H9 (cell line): Measurements from ENCODE around the gene FAAP100. TPM values are rescaled to one million over a fixed set of nuclear protein-coding genes. Genes with fewer than 3 reads are reported as not detected.
A peak's percentile ranks its signal among the peaks of the same experiment; 100 is the strongest.

ENCODE experiments used
- DNase-seq: peaks from one replicate; pipeline ENCODE4 v3.0.0-alpha.2; 2017
- H2AFZ ChIP-seq: one replicate; pipeline ENCODE4 v1.6.1; 2013; ENCODE audit warnings: mild to moderate bottlenecking, low read length, control low read depth, moderate library complexity
- H2AK5ac ChIP-seq: 2 replicates; pipeline ENCODE4 v1.6.1; 2013; ENCODE audit warnings: low read length, control low read depth, mixed read lengths; ENCODE audit not compliant: insufficient read length
- H2BK120ac ChIP-seq: one replicate; pipeline ENCODE4 v1.6.1; 2013; ENCODE audit warnings: low read depth, mild to moderate bottlenecking, low read length, control low read depth, inconsistent platforms; ENCODE audit not compliant: poor library complexity, severe bottlenecking
- H2BK12ac ChIP-seq: 2 replicates; pipeline ENCODE4 v1.6.1; 2013; ENCODE audit warnings: low read length, control low read depth, mixed read lengths, low read depth; ENCODE audit not compliant: insufficient read length
- H2BK15ac ChIP-seq: 2 replicates; pipeline ENCODE4 v1.6.1; 2013; ENCODE audit warnings: low read depth, low read length, control low read depth
- H2BK20ac ChIP-seq: one replicate; pipeline ENCODE4 v1.6.1; 2013; ENCODE audit warnings: low read depth, mild to moderate bottlenecking, low read length, control low read depth, inconsistent platforms; ENCODE audit not compliant: poor library complexity, severe bottlenecking
- H2BK5ac ChIP-seq: 2 replicates; pipeline ENCODE4 v1.6.1; 2013; ENCODE audit warnings: low read length, control low read depth, mixed read lengths; ENCODE audit not compliant: insufficient read length
- H3K14ac ChIP-seq: 2 replicates; pipeline ENCODE4 v1.6.1; 2013; ENCODE audit warnings: low read length, control low read depth; ENCODE audit not compliant: insufficient read depth
- H3K18ac ChIP-seq: 2 replicates; pipeline ENCODE4 v1.6.1; 2013; ENCODE audit warnings: low read depth, mild to moderate bottlenecking, mixed read lengths, low read length, control low read depth; ENCODE audit not compliant: insufficient read length
- H3K23ac ChIP-seq: 2 replicates; pipeline ENCODE4 v1.6.1; 2013; ENCODE audit warnings: low read length, control low read depth, mixed read lengths, low read depth; ENCODE audit not compliant: insufficient read length
- H3K23me2 ChIP-seq: 2 replicates; pipeline ENCODE4 v1.6.1; 2013; ENCODE audit warnings: low read depth, mild to moderate bottlenecking, mixed read lengths, low read length, control low read depth; ENCODE audit not compliant: insufficient read length, poor library complexity, severe bottlenecking
- H3K27ac ChIP-seq: 2 replicates; pipeline ENCODE4 v1.5.1; 2013; ENCODE audit warnings: low read length, control low read depth, mixed read lengths, low read depth; ENCODE audit not compliant: insufficient read length
- H3K27me3 ChIP-seq: 2 replicates; pipeline ENCODE4 v1.6.1; 2013; ENCODE audit warnings: low read length, control low read depth, inconsistent platforms; ENCODE audit not compliant: insufficient read depth
- H3K4ac ChIP-seq: 2 replicates; pipeline ENCODE4 v1.6.1; 2013; ENCODE audit warnings: low read depth, mild to moderate bottlenecking, control low read depth, inconsistent platforms, low read length, moderate library complexity
- H3K4me1 ChIP-seq: 2 replicates; pipeline ENCODE4 v1.6.1; 2013; ENCODE audit warnings: low read length, control low read depth, inconsistent platforms; ENCODE audit not compliant: insufficient read depth
- H3K4me2 ChIP-seq: 2 replicates; pipeline ENCODE4 v1.6.1; 2013; ENCODE audit warnings: low read length, control low read depth, mixed read lengths; ENCODE audit not compliant: insufficient read length, insufficient read depth
- H3K56ac ChIP-seq: 2 replicates; pipeline ENCODE4 v1.6.1; 2013; ENCODE audit warnings: low read depth, mild to moderate bottlenecking, mixed read lengths, low read length, control low read depth; ENCODE audit not compliant: insufficient read length
- H3K79me1 ChIP-seq: 2 replicates; pipeline ENCODE4 v1.6.1; 2013; ENCODE audit warnings: low read depth, mild to moderate bottlenecking, moderate library complexity, low read length, control low read depth, inconsistent platforms; ENCODE audit not compliant: insufficient read depth, poor library complexity, severe bottlenecking
- H3K79me2 ChIP-seq: 2 replicates; pipeline ENCODE4 v1.6.1; 2013; ENCODE audit warnings: low read length, control low read depth, inconsistent platforms; ENCODE audit not compliant: insufficient read depth
- H3K9ac ChIP-seq: 2 replicates; pipeline ENCODE4 v1.6.1; 2013; ENCODE audit warnings: low read length, control low read depth, mixed read lengths; ENCODE audit not compliant: insufficient read length; ENCODE audit errors: extremely low read depth
- H3K9me3 ChIP-seq: one replicate; pipeline ENCODE4 v1.6.1; 2013; ENCODE audit warnings: low read depth, low read length, inconsistent platforms; ENCODE audit not compliant: control insufficient read depth
- H3T11ph ChIP-seq: one replicate; pipeline ENCODE4 v1.6.1; 2013; ENCODE audit warnings: mild to moderate bottlenecking, low read length, control low read depth, inconsistent platforms
- H4K20me1 ChIP-seq: one replicate; pipeline ENCODE4 v1.6.1; 2013; ENCODE audit not compliant: control insufficient read depth, insufficient read length, insufficient read depth
- H4K5ac ChIP-seq: 2 replicates; pipeline ENCODE4 v1.6.1; 2013; ENCODE audit warnings: low read depth, mild to moderate bottlenecking, mixed read lengths, low read length, control low read depth; ENCODE audit not compliant: insufficient read length
- H4K8ac ChIP-seq: replicated peaks from 2 replicates; pipeline ENCODE4 v1.6.1; 2013; ENCODE audit warnings: low read length, control low read depth, mixed read lengths, low read depth; ENCODE audit not compliant: insufficient read length
- H4K91ac ChIP-seq: 2 replicates; pipeline ENCODE4 v1.6.1; 2013; ENCODE audit warnings: low read depth, mild to moderate bottlenecking, moderate library complexity, mixed read lengths, low read length, control low read depth; ENCODE audit not compliant: insufficient read length
- H3K27ac Mint-ChIP-seq, 3 experiments: 2 replicates in 2 of 3; 3 replicates in 1 of 3; pipeline ENCODE4 v1.8.0; 2020 to 2021; ENCODE audit warnings: mixed read lengths in 3 of 3, mild to moderate bottlenecking in 1 of 3, moderate library complexity in 1 of 3
- H3K27me3 Mint-ChIP-seq: 2 replicates; pipeline ENCODE4 v1.8.0; 2021; ENCODE audit warnings: low read depth, mild to moderate bottlenecking, moderate library complexity, mixed read lengths
- H3K36me3 Mint-ChIP-seq, 3 experiments: 2 replicates in 2 of 3; 3 replicates in 1 of 3; pipeline ENCODE4 v1.8.0; 2020 to 2021; ENCODE audit warnings: low read depth in 3 of 3, mixed read lengths in 3 of 3; ENCODE audit not compliant: insufficient read depth in 1 of 3
- H3K4me1 Mint-ChIP-seq, 2 experiments: 2 replicates each; pipeline ENCODE4 v1.8.0; 2020; ENCODE audit warnings: mixed read lengths in 2 of 2
- H3K4me3 Mint-ChIP-seq, 2 experiments: 2 replicates in 1 of 2; 3 replicates in 1 of 2; pipeline ENCODE4 v1.8.0; 2020 to 2021; ENCODE audit warnings: mild to moderate bottlenecking in 2 of 2, mixed read lengths in 2 of 2, moderate library complexity in 1 of 2
- H3K9me3 Mint-ChIP-seq, 2 experiments: 2 replicates in 1 of 2; 3 replicates in 1 of 2; pipeline ENCODE4 v1.8.0; 2020; ENCODE audit warnings: mild to moderate bottlenecking in 2 of 2, mixed read lengths in 2 of 2, moderate library complexity in 1 of 2
- CTCF ChIP-seq: fragments of 200-600 bp; sonication (generic); conservative IDR thresholded peaks from 3 replicates; pipeline ENCODE4 v1.8.0; 2021; ENCODE audit warnings: antibody characterized with exemption, mild to moderate bottlenecking
- WGBS: extraction: QIAGEN DNeasy Blood & Tissue Kit; methylation state at CpG from one replicate; pipeline ENCODE4 v1.1.7; 2013; ENCODE audit warnings: missing lambda C conversion rate, low lambda C conversion rate, mixed read lengths; ENCODE audit not compliant: insufficient read length; ENCODE audit errors: extremely low coverage; 5-methylcytosine and 5-hydroxymethylcytosine counted together
- total RNA-seq: library from RNA; stranded (reverse); gene quantifications from 2 replicates; pipeline ENCODE4 v1.2.1, GENCODE V29; 2021

FAAP100 gene
- total RNA-seq, 1 experiment from 2014 or later: 54.0 TPM

- Histone ChIP-seq H2BK12ac (no peak overlapping the region), H4K8ac (no peak overlapping the region), H3K79me1 (peaks cover 2% of the 10 kb centered on the region), H3T11ph (no peak overlapping the region), H3K27ac (no peak overlapping the region), H3K9me3 (no peaks in the 10 kb centered on the region), H2AK5ac (no peak overlapping the region), H3K9ac (peak overlapping the region; percentile 55), H4K20me1 (no peaks in the 10 kb centered on the region), H3K14ac (peak overlapping the region; percentile 88; the same call in 1 of the 2 replicates), H2BK20ac (no peak overlapping the region), H3K4ac (no peak overlapping the region; the same call in 1 of the 2 replicates), H3K27me3 (no peaks in the 10 kb centered on the region; the same call in 1 of the 2 replicates), H2AFZ (no peak overlapping the region), H3K56ac (no peak overlapping the region), H4K91ac (no peak overlapping the region), H4K5ac (no peak overlapping the region), H3K4me1 (peaks cover 4% of the 10 kb centered on the region; the same call in 1 of the 2 replicates), H3K4me2 (peak overlapping the region; percentile 79), H3K23ac (no peak overlapping the region), H3K18ac (peak overlapping the region; percentile 95), H3K79me2 (peaks cover 25% of the 10 kb centered on the region; the same call in 1 of the 2 replicates), H2BK120ac (peak overlapping the region; percentile 10), H3K23me2 (peaks cover 48% of the 10 kb centered on the region), H2BK15ac (no peak overlapping the region), H2BK5ac (no peak overlapping the region)
- H3K27me3 Mint-ChIP-seq: peaks cover 18% of the 10 kb centered on the region
- H3K4me3 Mint-ChIP-seq: peak overlapping the region; percentile 80 to 89
- no peak overlapping the region for H3K27ac Mint-ChIP-seq
- no CpG with 5 or more reads among the region's 82 CpGs for WGBS
- no peak for TF ChIP-seq CTCF
- peaks cover 7 to 19% of the 10 kb centered on the region in 2 experiments; a peak in 4 of 5 replicates for H3K9me3 Mint-ChIP-seq
- peak; percentile 85 for DNase-seq
- H3K4me1 Mint-ChIP-seq: peaks cover 23 to 34% of the 10 kb centered on the region in 2 experiments
- H3K36me3 Mint-ChIP-seq: peaks cover 23 to 28% (median 24%) of the 10 kb centered on the region in 3 experiments
Measured at GRCh38 chr17:81514739-81515529, 37.2 kb downstream of the FAAP100 start.
